ENCODE measurements around the gene MYMX. TPM values are rescaled to one million over a fixed set of nuclear protein-coding genes. Genes with fewer than 3 reads are reported as not detected.
"Not testable (repeated sequence)": the region's sequence is repeated elsewhere in the genome, so short reads cannot be mapped to it uniquely, and the experiment has no call there.

Gene MYMX
- total RNA-seq, 1 donor from 2014 or later: not detected

DNA sequence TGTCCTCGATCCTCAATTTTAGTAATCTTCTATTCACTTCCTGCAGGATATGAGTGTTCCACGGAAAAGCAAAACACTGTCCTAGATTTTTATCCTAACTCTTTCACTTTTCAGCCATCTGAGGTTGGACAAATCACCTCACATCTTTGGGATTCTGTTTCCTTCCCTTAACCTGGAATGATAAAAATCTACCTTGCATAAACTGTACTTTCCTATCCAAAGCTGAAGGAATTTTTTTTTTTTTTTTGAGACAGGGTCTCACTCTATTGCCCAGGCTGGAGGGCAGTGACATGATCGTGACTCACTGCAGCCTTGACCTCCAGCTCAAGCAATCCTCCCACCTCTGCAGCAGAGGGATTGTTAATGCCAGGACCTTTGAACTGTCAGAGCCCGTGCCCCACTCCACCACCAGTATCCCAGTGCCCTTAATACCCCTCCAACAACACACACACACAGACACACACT lies 37.6 kb upstream of the MYMX start:
- DNase-seq (ENCODE audit: low read depth, low spot score): no peak
- H3K4me3 Mint-ChIP-seq: no peak overlapping the region
- peaks cover 6% of the 10 kb centered on the region for H3K4me1 Mint-ChIP-seq
- H3K27ac Mint-ChIP-seq (ENCODE audit: unreplicated experiment): no peak overlapping the region
- H3K27me3 Mint-ChIP-seq (ENCODE audit: low read depth): no peaks in the 10 kb centered on the region
- H3K36me3 Mint-ChIP-seq (ENCODE audit: low read depth): no peaks in the 10 kb centered on the region
- TF ChIP-seq, protein P1, sequence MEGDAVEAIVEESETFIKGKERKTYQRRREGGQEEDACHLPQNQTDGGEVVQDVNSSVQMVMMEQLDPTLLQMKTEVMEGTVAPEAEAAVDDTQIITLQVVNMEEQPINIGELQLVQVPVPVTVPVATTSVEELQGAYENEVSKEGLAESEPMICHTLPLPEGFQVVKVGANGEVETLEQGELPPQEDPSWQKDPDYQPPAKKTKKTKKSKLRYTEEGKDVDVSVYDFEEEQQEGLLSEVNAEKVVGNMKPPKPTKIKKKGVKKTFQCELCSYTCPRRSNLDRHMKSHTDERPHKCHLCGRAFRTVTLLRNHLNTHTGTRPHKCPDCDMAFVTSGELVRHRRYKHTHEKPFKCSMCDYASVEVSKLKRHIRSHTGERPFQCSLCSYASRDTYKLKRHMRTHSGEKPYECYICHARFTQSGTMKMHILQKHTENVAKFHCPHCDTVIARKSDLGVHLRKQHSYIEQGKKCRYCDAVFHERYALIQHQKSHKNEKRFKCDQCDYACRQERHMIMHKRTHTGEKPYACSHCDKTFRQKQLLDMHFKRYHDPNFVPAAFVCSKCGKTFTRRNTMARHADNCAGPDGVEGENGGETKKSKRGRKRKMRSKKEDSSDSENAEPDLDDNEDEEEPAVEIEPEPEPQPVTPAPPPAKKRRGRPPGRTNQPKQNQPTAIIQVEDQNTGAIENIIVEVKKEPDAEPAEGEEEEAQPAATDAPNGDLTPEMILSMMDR (conservative IDR thresholded peaks at IDR 0.05): no peak
- no peaks in the 10 kb centered on the region for H3K9me3 Mint-ChIP-seq

DNA sequence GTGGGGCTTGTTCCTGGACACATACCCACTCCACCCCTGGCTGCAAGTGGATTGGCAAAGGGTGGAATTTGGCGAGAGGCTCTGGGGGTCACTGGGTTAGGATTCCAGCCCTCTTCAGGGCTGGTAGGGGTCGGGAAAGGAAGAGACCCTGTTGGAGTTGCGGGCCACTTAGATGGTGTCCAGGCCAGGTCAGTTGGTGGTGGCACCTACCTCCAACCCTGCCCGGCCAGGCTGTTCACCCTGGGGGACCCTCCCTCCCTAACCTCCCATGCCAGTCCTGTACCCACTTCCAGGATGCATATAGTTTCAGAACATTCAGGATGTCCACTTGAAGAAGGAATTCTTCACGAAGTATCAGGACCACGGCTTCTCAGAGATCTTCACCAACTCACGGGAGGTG lies 37.1 kb upstream of the MYMX start:
- peaks cover 6% of the 10 kb centered on the region for H3K4me1 Mint-ChIP-seq
- no peaks in the 10 kb centered on the region for H3K36me3 Mint-ChIP-seq (ENCODE audit: low read depth)
- H3K27me3 Mint-ChIP-seq (ENCODE audit: low read depth): no peaks in the 10 kb centered on the region
- TF ChIP-seq, protein P1 (conservative IDR thresholded peaks at IDR 0.05): no peak
- no peak for DNase-seq (ENCODE audit: low read depth, low spot score)
- H3K9me3 Mint-ChIP-seq: no peaks in the 10 kb centered on the region
- no peak overlapping the region for H3K4me3 Mint-ChIP-seq
- H3K27ac Mint-ChIP-seq (ENCODE audit: unreplicated experiment): no peak overlapping the region

DNA sequence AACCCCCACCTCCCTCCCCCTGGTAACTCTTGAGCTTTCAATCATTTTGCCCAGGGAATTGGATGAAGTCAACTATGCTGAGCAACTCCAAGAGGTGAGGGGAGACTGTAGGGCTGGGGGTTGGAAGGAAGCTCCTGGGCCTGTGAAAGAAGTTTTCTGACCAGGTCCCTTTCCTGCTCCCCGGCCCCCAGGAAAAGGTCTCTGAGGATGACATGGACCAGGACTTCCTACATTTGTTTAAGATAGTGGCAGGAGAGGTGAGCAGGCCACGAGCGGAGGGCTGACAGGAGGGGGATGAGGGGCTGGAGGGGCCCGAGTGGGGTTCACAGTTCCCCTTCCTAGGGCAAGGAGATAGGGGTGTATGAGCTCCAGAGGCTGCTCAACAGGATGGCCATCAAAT lies 36.3 kb upstream of the MYMX start:
- TF ChIP-seq, protein P1 (conservative IDR thresholded peaks at IDR 0.05): no peak
- Mint-ChIP-seq H3K9me3 (no peaks in the 10 kb centered on the region), H3K4me3 (no peak overlapping the region)

DNA sequence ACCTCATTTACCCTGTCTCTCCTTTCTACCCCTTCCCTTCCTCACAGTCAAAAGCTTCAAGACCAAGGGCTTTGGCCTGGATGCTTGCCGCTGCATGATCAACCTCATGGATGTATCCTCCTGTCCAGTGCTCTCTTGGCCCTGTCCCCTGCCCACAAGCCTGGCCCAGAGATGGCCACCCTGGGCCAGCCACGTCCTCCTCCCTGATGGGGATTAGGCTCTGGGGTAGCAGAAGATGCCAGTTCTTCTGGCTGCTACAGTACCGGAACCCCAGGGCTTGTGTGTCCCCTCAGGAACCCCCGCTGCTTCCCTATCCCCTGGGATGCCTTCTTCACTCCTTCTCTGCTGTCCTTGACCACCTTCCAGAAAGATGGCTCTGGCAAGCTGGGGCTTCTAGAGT lies 35.8 kb upstream of the MYMX start:
- Mint-ChIP-seq H3K27me3 (ENCODE audit: low read depth) (no peaks in the 10 kb centered on the region), H3K4me1 (peaks cover 12% of the 10 kb centered on the region), H3K36me3 (ENCODE audit: low read depth) (no peaks in the 10 kb centered on the region), H3K4me3 (no peak overlapping the region), H3K27ac (ENCODE audit: unreplicated experiment) (no peak overlapping the region), H3K9me3 (no peaks in the 10 kb centered on the region)
- TF ChIP-seq, protein P1 (conservative IDR thresholded peaks at IDR 0.05): no peak
- DNase-seq (ENCODE audit: low read depth, low spot score): no peak

More for the DNA sequence above, 36.3 kb upstream of the MYMX start:
- no peaks in the 10 kb centered on the region for H3K36me3 Mint-ChIP-seq (ENCODE audit: low read depth)
- no peaks in the 10 kb centered on the region for H3K27me3 Mint-ChIP-seq (ENCODE audit: low read depth)
- DNase-seq (ENCODE audit: low read depth, low spot score): no peak
- H3K27ac Mint-ChIP-seq (ENCODE audit: unreplicated experiment): no peak overlapping the region
- H3K4me1 Mint-ChIP-seq: peaks cover 9% of the 10 kb centered on the region

DNA sequence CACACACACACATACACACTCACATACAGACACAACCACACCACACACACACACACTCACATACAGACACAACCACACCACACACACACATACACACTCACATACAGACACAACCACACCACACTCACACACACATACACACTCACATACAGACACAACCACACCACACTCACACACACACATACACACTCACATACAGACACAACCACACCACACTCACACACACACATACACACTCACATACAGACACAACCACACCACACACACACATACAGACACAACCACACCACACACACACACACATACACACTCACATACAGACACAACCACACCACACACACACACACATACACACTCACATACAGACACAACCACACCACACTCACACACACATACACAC lies 34.9 kb upstream of the MYMX start:
- not testable (repeated sequence) for H3K27me3 Mint-ChIP-seq (ENCODE audit: low read depth); H3K27ac Mint-ChIP-seq (ENCODE audit: unreplicated experiment); H3K4me3 Mint-ChIP-seq; DNase-seq (ENCODE audit: low read depth, low spot score); H3K9me3 Mint-ChIP-seq; H3K36me3 Mint-ChIP-seq (ENCODE audit: low read depth)
- peaks cover 21% of the 10 kb centered on the region for H3K4me1 Mint-ChIP-seq

DNA sequence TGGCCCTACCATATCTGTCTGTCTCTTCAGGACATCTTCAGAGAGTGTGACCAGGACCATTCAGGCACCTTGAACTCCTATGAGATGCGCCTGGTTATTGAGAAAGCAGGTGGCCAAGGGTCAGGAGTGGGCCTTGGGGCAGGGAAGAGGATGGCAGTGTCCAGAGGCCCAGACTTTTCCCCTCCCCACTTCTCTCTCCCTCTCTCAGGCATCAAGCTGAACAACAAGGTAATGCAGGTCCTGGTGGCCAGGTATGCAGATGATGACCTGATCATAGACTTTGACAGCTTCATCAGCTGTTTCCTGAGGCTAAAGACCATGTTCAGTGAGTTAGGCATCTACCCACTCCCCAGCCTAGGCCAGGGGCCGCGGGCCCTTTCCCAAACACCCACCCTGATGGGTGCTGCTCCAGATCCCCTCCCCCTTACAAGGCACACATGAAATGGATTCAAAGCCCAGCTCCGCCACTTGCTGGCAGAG lies 33.8 kb upstream of the MYMX start:
- no peaks in the 10 kb centered on the region for H3K9me3 Mint-ChIP-seq
- H3K27ac Mint-ChIP-seq (ENCODE audit: unreplicated experiment): peak overlapping the region; percentile 67
- no peaks in the 10 kb centered on the region for H3K36me3 Mint-ChIP-seq (ENCODE audit: low read depth)
- TF ChIP-seq, protein P1 (conservative IDR thresholded peaks at IDR 0.05): no peak
- no peak overlapping the region for H3K4me3 Mint-ChIP-seq
- no peaks in the 10 kb centered on the region for H3K27me3 Mint-ChIP-seq (ENCODE audit: low read depth)
- no peak for DNase-seq (ENCODE audit: low read depth, low spot score)
- peaks cover 24% of the 10 kb centered on the region for H3K4me1 Mint-ChIP-seq
